Cardiac muscle cell (in vitro differentiated cells and primary cell): Measurements from ENCODE around the gene FNTB. TPM values are rescaled to one million over a fixed set of nuclear protein-coding genes. Genes with fewer than 3 reads are reported as not detected.
A peak's percentile ranks its signal among the peaks of the same experiment; 100 is the strongest.

Source experiments
- DNase-seq, 2 donors: peaks; one replicate each; pipeline versions ENCODE4 v3.0.0 to v3.0.0-alpha.2; 2010 to 2017; ENCODE audit warnings: low read depth in 1 of 2, low spot score in 1 of 2
- H3K27ac ChIP-seq: fragments of 200-600 bp; sonication (generic); 2 replicates; pipeline ENCODE4 v1.5.1; 2016
- H3K27me3 ChIP-seq: fragments of 200-600 bp; sonication (generic); 2 replicates; pipeline ENCODE4 v1.6.0; 2016; ENCODE audit warnings: control low read depth
- H3K36me3 ChIP-seq: fragments of 200-600 bp; sonication (generic); 2 replicates; pipeline ENCODE4 v1.5.1; 2016; ENCODE audit warnings: control low read depth
- H3K4me1 ChIP-seq: fragments of 200-600 bp; sonication (generic); 2 replicates; pipeline ENCODE4 v1.8.1; 2017; ENCODE audit warnings: low read depth, mild to moderate bottlenecking, mixed run types
- H3K4me3 ChIP-seq: fragments of 200-600 bp; sonication (generic); 2 replicates; pipeline ENCODE4 v1.5.1; 2016; ENCODE audit warnings: mild to moderate bottlenecking
- H3K9me3 ChIP-seq: fragments of 200-600 bp; sonication (generic); 2 replicates; pipeline ENCODE4 v1.5.1; 2017; ENCODE audit warnings: low read depth, mild to moderate bottlenecking, control low read depth
- CTCF ChIP-seq: IDR thresholded peaks from 2 replicates; pipeline ENCODE4 v1.5.1; 2012; ENCODE audit warnings: low read depth, mild to moderate bottlenecking, low read length
- polyA plus RNA-seq: library from polyadenylated mRNA; unstranded; fragments of >200 nt; fragmentation: Nextera tagmentation; extraction: Ambion mirVana; gene quantifications from 2 replicates; pipeline ENCODE4 v1.2.1, GENCODE V29; 2016
- total RNA-seq: library from RNA; depleted of rRNA; stranded (reverse); fragments of >200 nt; gene quantifications from 2 replicates; pipeline ENCODE4 v1.2.3, GENCODE V29; 2016

The FNTB gene
- total and polyA plus RNA-seq, 2 experiments from 2014 or later: 34.9 to 42.0 TPM

GRCh38 chr14:64994540-64994939 lies 7.8 kb downstream of the FNTB start:
- DNase-seq: no peak
- Histone ChIP-seq H3K36me3 (no peaks in the 10 kb centered on the region), H3K4me3 (no peak overlapping the region), H3K27me3 (no peaks in the 10 kb centered on the region), H3K4me1 (peaks cover 3% of the 10 kb centered on the region), H3K27ac (no peak overlapping the region), H3K9me3 (no peaks in the 10 kb centered on the region)
- TF ChIP-seq CTCF: no peak

GRCh38 chr14:64995291-64995690 lies 8.6 kb downstream of the FNTB start:
- no peak for TF ChIP-seq CTCF
- no peak overlapping the region for H3K27ac ChIP-seq
- no peak for DNase-seq
- peaks cover 3% of the 10 kb centered on the region for H3K4me1 ChIP-seq
- H3K27me3 ChIP-seq: no peaks in the 10 kb centered on the region
- no peaks in the 10 kb centered on the region for H3K36me3 ChIP-seq
- H3K4me3 ChIP-seq: no peak overlapping the region
- no peaks in the 10 kb centered on the region for H3K9me3 ChIP-seq

GRCh38 chr14:64997108-64997794 lies 10.6 kb downstream of the FNTB start:
- no peaks in the 10 kb centered on the region for H3K27me3 ChIP-seq
- no peaks in the 10 kb centered on the region for H3K9me3 ChIP-seq
- H3K36me3 ChIP-seq: no peaks in the 10 kb centered on the region
- no peak overlapping the region for H3K27ac ChIP-seq
- no peak for DNase-seq
- H3K4me1 ChIP-seq: peaks cover 3% of the 10 kb centered on the region
- no peak overlapping the region for H3K4me3 ChIP-seq
- TF ChIP-seq CTCF: no peak

GRCh38 chr14:64998455-64998931 lies 11.8 kb downstream of the FNTB start:
- TF ChIP-seq CTCF: no peak
- DNase-seq: no peak
- H3K36me3 ChIP-seq: no peaks in the 10 kb centered on the region
- H3K27me3 ChIP-seq: no peaks in the 10 kb centered on the region
- no peak overlapping the region for H3K27ac ChIP-seq
- no peaks in the 10 kb centered on the region for H3K9me3 ChIP-seq
- no peak overlapping the region for H3K4me3 ChIP-seq
- peaks cover 12% of the 10 kb centered on the region for H3K4me1 ChIP-seq

GRCh38 chr14:65000898-65001591 lies 14.3 kb downstream of the FNTB start:
- Histone ChIP-seq H3K27me3 (no peaks in the 10 kb centered on the region), H3K4me3 (no peak overlapping the region), H3K4me1 (peaks cover 12% of the 10 kb centered on the region), H3K36me3 (no peaks in the 10 kb centered on the region), H3K27ac (peak overlapping the region; percentile 67), H3K9me3 (no peaks in the 10 kb centered on the region)
- DNase-seq: peak in 1 of 2 donors; percentile 72
- TF ChIP-seq CTCF: no peak
